HG03354 (cell line): ENCODE measurements around the gene RLN3.

ENCODE experiments used
- ATAC-seq: cut with Tn5 transposase; IDR thresholded peaks from one replicate; pipeline ENCODE4 v1.9.1; 2021; ENCODE audit warnings: mild to moderate bottlenecking; ENCODE audit not compliant: unreplicated experiment, poor library complexity, severe bottlenecking

Gene RLN3

GRCh38 chr19:13993590-13994300 is 34.2 kb upstream of the RLN3 start:
- no peak for ATAC-seq

- no peak for ATAC-seq
Observed at GRCh38 chr19:13995017-13995728, 32.8 kb upstream of the RLN3 start.

GRCh38 chr19:13995878-13996765 is 31.8 kb upstream of the RLN3 start:
- no peak for ATAC-seq

- ATAC-seq, result no peak
Observed at GRCh38 chr19:13996928-13997630, 30.9 kb upstream of the RLN3 start.

- no peak for ATAC-seq
Observed at GRCh38 chr19:13997631-13997962, 30.4 kb upstream of the RLN3 start.

GRCh38 chr19:13998426-13998825 is 29.5 kb upstream of the RLN3 start:
- ATAC-seq, result no peak

- no peak for ATAC-seq
Observed at GRCh38 chr19:13999085-13999484, 28.9 kb upstream of the RLN3 start.

GRCh38 chr19:14000691-14001375 is 27.1 kb upstream of the RLN3 start:
- no peak for ATAC-seq

GRCh38 chr19:14002571-14003250 is 25.2 kb upstream of the RLN3 start:
- ATAC-seq, result no peak

GRCh38 chr19:14003251-14004055 is 24.5 kb upstream of the RLN3 start:
- ATAC-seq, result no peak

GRCh38 chr19:14004619-14005348 is 23.2 kb upstream of the RLN3 start:
- no peak for ATAC-seq

- peak; percentile 32 for ATAC-seq
Observed at GRCh38 chr19:14005349-14006084, 22.4 kb upstream of the RLN3 start.

GRCh38 chr19:14006085-14006765 is 21.7 kb upstream of the RLN3 start, which contains the start of gene RFX1:
Gene RFX1, minus strand, starts transcription at chr19:14006320. Its CDS starts 12,477 bp downstream, at chr19:13993843.
- ATAC-seq, result peak; percentile 74

GRCh38 chr19:14006766-14007562 is 21.0 kb upstream of the RLN3 start:
- ATAC-seq, result peak; percentile 35

- no peak for ATAC-seq
Observed at GRCh38 chr19:14012378-14012915, 15.5 kb upstream of the RLN3 start.
